ENCODE measurements around the gene SHBG. TPM values are rescaled to one million over a fixed set of nuclear protein-coding genes. Genes with fewer than 3 reads are reported as not detected.

Gene SHBG
- total RNA-seq, 1 donor from 2014 or later, result 0.79 TPM

GRCh38 chr17:7626956-7627249 lies 3.0 kb upstream of the SHBG start:
- Histone ChIP-seq H3K27me3 (ENCODE audit: control insufficient read depth, insufficient read depth, low read length) (no peaks in the 10 kb centered on the region), H3K4me3 (ENCODE audit: low read depth, low read length) (peak overlapping the region; percentile 75), H3K36me3 (ENCODE audit: control insufficient read depth, insufficient read depth, low read length) (no peaks in the 10 kb centered on the region)
- DNase-seq (ENCODE audit: low read depth), result no peak
- TF ChIP-seq, protein P1, sequence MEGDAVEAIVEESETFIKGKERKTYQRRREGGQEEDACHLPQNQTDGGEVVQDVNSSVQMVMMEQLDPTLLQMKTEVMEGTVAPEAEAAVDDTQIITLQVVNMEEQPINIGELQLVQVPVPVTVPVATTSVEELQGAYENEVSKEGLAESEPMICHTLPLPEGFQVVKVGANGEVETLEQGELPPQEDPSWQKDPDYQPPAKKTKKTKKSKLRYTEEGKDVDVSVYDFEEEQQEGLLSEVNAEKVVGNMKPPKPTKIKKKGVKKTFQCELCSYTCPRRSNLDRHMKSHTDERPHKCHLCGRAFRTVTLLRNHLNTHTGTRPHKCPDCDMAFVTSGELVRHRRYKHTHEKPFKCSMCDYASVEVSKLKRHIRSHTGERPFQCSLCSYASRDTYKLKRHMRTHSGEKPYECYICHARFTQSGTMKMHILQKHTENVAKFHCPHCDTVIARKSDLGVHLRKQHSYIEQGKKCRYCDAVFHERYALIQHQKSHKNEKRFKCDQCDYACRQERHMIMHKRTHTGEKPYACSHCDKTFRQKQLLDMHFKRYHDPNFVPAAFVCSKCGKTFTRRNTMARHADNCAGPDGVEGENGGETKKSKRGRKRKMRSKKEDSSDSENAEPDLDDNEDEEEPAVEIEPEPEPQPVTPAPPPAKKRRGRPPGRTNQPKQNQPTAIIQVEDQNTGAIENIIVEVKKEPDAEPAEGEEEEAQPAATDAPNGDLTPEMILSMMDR (IDR thresholded peaks at IDR 0.05; ENCODE audit: insufficient read depth, low read length, poor library complexity, severe bottlenecking), result no peak

- H3K36me3 ChIP-seq (ENCODE audit: control insufficient read depth, insufficient read depth, low read length), result no peaks in the 10 kb centered on the region
- TF ChIP-seq, protein P1 (IDR thresholded peaks at IDR 0.05; ENCODE audit: insufficient read depth, low read length, poor library complexity, severe bottlenecking), result no peak
- DNase-seq (ENCODE audit: low read depth), result peak; percentile 65
Measured at GRCh38 chr17:7627250-7628121, 2.4 kb upstream of the SHBG start, which contains the start of gene SAT2. Gene SAT2 (minus strand): TSS chr17:7627821. CDS start chr17:7627635, 186 bp downstream.

GRCh38 chr17:7631398-7632380 lies 1.8 kb downstream of the SHBG start:
- H3K27me3 ChIP-seq (ENCODE audit: control insufficient read depth, insufficient read depth, low read length), result peaks cover 2% of the 10 kb centered on the region
- TF ChIP-seq, protein P1 (IDR thresholded peaks at IDR 0.05; ENCODE audit: insufficient read depth, low read length, poor library complexity, severe bottlenecking), result no peak
- no peaks in the 10 kb centered on the region for H3K36me3 ChIP-seq (ENCODE audit: control insufficient read depth, insufficient read depth, low read length)
- H3K4me3 ChIP-seq (ENCODE audit: low read depth, low read length), result no peak overlapping the region
- no peak for DNase-seq (ENCODE audit: low read depth)

More at GRCh38 chr17:7627250-7628121, 2.4 kb upstream of the SHBG start, which contains the start of gene SAT2:
- no peaks in the 10 kb centered on the region for H3K27me3 ChIP-seq (ENCODE audit: control insufficient read depth, insufficient read depth, low read length)
- H3K4me3 ChIP-seq (ENCODE audit: low read depth, low read length), result peak within 1 kb of the TSS; percentile 75

DNA sequence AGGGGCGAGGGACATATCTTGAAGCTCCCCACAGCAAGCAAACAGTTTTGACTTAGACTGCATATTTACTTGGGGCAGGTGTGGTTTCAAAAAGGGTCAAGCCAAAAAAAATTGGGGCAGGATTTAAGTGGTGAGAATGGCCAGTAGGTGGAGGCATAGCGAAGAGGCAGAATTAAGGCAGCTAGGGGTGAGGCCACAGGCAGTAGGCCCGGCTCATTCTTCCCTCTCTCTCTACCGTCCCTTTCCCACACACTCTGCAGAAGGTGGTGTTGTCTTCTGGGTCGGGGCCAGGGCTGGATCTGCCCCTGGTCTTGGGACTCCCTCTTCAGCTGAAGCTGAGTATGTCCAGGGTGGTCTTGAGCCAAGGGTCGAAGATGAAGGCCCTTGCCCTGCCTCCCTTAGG lies 2.6 kb downstream of the SHBG start:
- no peak for DNase-seq (ENCODE audit: low read depth)

DNA sequence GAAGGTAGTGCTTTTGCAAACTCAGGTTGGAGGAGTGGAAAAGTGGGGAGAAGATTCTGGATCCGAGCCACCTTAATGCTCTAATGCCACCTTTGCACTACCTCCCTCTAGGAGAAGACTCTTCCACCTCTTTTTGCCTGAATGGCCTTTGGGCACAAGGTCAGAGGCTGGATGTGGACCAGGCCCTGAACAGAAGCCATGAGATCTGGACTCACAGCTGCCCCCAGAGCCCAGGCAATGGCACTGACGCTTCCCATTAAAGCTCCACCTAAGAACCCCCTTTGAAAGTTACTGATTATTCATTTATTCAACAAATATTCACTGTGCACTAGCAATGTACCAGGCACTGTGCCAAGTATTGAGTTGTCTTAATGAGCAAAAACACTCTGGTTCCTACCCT lies 3.2 kb downstream of the SHBG start:
- Histone ChIP-seq H3K27me3 (ENCODE audit: control insufficient read depth, insufficient read depth, low read length) (peaks cover 2% of the 10 kb centered on the region), H3K4me3 (ENCODE audit: low read depth, low read length) (no peak overlapping the region), H3K36me3 (ENCODE audit: control insufficient read depth, insufficient read depth, low read length) (no peaks in the 10 kb centered on the region)
- TF ChIP-seq, protein P1 (IDR thresholded peaks at IDR 0.05; ENCODE audit: insufficient read depth, low read length, poor library complexity, severe bottlenecking), result no peak
- no peak for DNase-seq (ENCODE audit: low read depth)

More for the DNA sequence above, 2.6 kb downstream of the SHBG start:
- Histone ChIP-seq H3K27me3 (ENCODE audit: control insufficient read depth, insufficient read depth, low read length) (peaks cover 2% of the 10 kb centered on the region), H3K36me3 (ENCODE audit: control insufficient read depth, insufficient read depth, low read length) (no peaks in the 10 kb centered on the region), H3K4me3 (ENCODE audit: low read depth, low read length) (no peak overlapping the region)
- TF ChIP-seq, protein P1 (IDR thresholded peaks at IDR 0.05; ENCODE audit: insufficient read depth, low read length, poor library complexity, severe bottlenecking), result peak; percentile 47
